Spleen (tissue), 7 donors: ENCODE measurements around the gene GRIP1.

ENCODE experiments used
- CTCF ChIP-seq, 11 experiments: fragments of 200-600 bp in 7 of 11; fragments of 450-650 bp in 4 of 11; sonication (generic) in 4 of 11; IDR thresholded peaks in 8 of 11; conservative IDR thresholded peaks in 3 of 11; 1 replicate in 7 of 11; 2 replicates in 4 of 11; pipeline versions ENCODE4 v1.4.0 to v1.8.0; 2016 to 2021; ENCODE audit warnings: antibody characterized with exemption in 11 of 11, inconsistent platforms in 4 of 11, mild to moderate bottlenecking in 1 of 11
- POLR2A ChIP-seq, 3 donors: fragments of 450-650 bp; IDR thresholded peaks; one replicate each; pipeline ENCODE4 v1.5.1; 2017; ENCODE audit warnings: antibody characterized with exemption in 3 of 3, mild to moderate bottlenecking in 1 of 3
- POLR2AphosphoS5 ChIP-seq, 3 donors: sonication (generic); formaldehyde crosslinking; IDR thresholded peaks; one replicate each; pipeline ENCODE4 v1.5.1; 2017; ENCODE audit warnings: antibody characterized with exemption in 3 of 3
- donor health status: DM: no; HTN: no; CAD: no; lungs with moderate emphysema.
- donor health status: DM: no; HTN: no; CAD: no.
- donor health status: DM: no; HTN: no; CAD: no.

- TF ChIP-seq CTCF (IDR thresholded peaks at IDR 0.05 in 8 of 11, conservative IDR thresholded peaks at IDR 0.05 in 3 of 11) = no peak
- TF ChIP-seq POLR2A (IDR thresholded peaks at IDR 0.05) = no peak
- no peak for TF ChIP-seq POLR2AphosphoS5 (IDR thresholded peaks at IDR 0.05)
Measured at GRCh38 chr12:66692986-66693385, 14.1 kb upstream of the GRIP1 start.
